Smooth muscle cell (in vitro differentiated cells): ENCODE data around the gene TMEM106A. TPM values are rescaled to one million over a fixed set of nuclear protein-coding genes. Genes with fewer than 3 reads are reported as not detected.

ENCODE experiments used
- DNase-seq: peaks from one replicate; lab custom pipeline; 2025; ENCODE audit not compliant: unreplicated experiment; lab: John Stamatoyannopoulos, UW
- H2AFZ ChIP-seq: fragments of 200-600 bp; sonication (generic); 2 replicates; pipeline ENCODE4 v1.6.0; 2016; ENCODE audit warnings: antibody characterized with exemption, low read depth, mild to moderate bottlenecking
- H3F3A ChIP-seq: fragments of 200-600 bp; sonication (generic); 2 replicates; pipeline ENCODE4 v1.6.0; 2017; ENCODE audit warnings: antibody characterized with exemption, low read depth
- H3K27ac ChIP-seq: fragments of 200-600 bp; sonication (generic); 2 replicates; pipeline ENCODE4 v1.5.1; 2016; ENCODE audit warnings: low read depth, mild to moderate bottlenecking
- H3K27me3 ChIP-seq: fragments of 200-600 bp; sonication (generic); 2 replicates; pipeline ENCODE4 v1.6.1; 2016; ENCODE audit warnings: low read depth, mild to moderate bottlenecking
- H3K36me3 ChIP-seq: fragments of 200-600 bp; sonication (generic); 2 replicates; pipeline ENCODE4 v1.5.1; 2016; ENCODE audit warnings: low read depth
- H3K4me1 ChIP-seq: fragments of 200-600 bp; sonication (generic); 2 replicates; pipeline ENCODE4 v1.5.1; 2016; ENCODE audit warnings: low read depth
- H3K4me2 ChIP-seq: fragments of 200-600 bp; sonication (generic); 2 replicates; pipeline ENCODE4 v1.6.0; 2016; ENCODE audit warnings: mild to moderate bottlenecking
- H3K4me3 ChIP-seq: fragments of 200-600 bp; sonication (generic); 2 replicates; pipeline ENCODE4 v1.5.1; 2016; ENCODE audit warnings: mild to moderate bottlenecking
- H3K79me2 ChIP-seq: fragments of 200-600 bp; sonication (generic); 2 replicates; pipeline ENCODE4 v1.6.0; 2016; ENCODE audit warnings: low read depth, mild to moderate bottlenecking
- H3K9ac ChIP-seq: fragments of 200-600 bp; sonication (generic); 2 replicates; pipeline ENCODE4 v1.6.0; 2016; ENCODE audit warnings: low read depth
- H3K9me3 ChIP-seq: fragments of 200-600 bp; sonication (generic); replicated peaks from 2 replicates; pipeline ENCODE4 v1.5.1; 2016; ENCODE audit warnings: low read depth
- H4K20me1 ChIP-seq: fragments of 200-600 bp; sonication (generic); 2 replicates; pipeline ENCODE4 v1.6.0; 2016; ENCODE audit warnings: low read depth
- WGBS: methylation state at CpG from one replicate; pipeline ENCODE4 v1.1.7; 2016; ENCODE audit warnings: low lambda C conversion rate; 5-methylcytosine and 5-hydroxymethylcytosine counted together
- polyA plus RNA-seq: library from polyadenylated mRNA; unstranded; fragments of >200 nt; fragmentation: Nextera tagmentation; extraction: Ambion mirVana; gene quantifications from 2 replicates; pipeline ENCODE4 v1.2.1, GENCODE V29; 2016
- total RNA-seq: library from RNA; depleted of rRNA; stranded (reverse); fragments of >200 nt; gene quantifications from 2 replicates; pipeline ENCODE4 v1.2.3, GENCODE V29; 2014
- TF ChIP-seq, protein P1 (sequence below): fragments of 200-600 bp; sonication (generic); IDR thresholded peaks from 2 replicates; pipeline ENCODE4 v1.5.1; 2017; ENCODE audit warnings: borderline replicate concordance, mild to moderate bottlenecking, antibody characterized with exemption; ENCODE audit not compliant: insufficient read depth, poor library complexity, severe bottlenecking

TMEM106A gene
- total and polyA plus RNA-seq, 2 experiments from 2014 or later = 4.6 to 5.8 TPM

DNA sequence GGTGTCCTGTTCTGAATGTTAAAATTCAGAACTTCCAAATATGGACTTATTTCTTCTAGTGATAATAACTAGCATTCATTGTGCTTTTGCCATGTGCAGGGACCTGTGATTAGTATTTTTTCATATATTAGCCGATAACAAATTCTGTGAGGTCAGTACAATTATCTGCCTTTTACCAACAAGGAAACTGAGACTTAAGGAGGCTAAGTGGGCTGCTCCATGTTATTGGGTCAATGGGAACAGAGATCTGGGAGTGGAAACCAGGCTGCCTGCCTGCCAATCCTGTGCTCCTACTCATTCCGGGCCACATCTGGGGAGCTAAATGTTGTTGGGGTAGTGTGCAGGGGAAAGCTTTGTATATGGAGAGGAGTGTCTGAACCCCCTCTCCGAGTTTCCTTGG lies 3.7 kb downstream of the TMEM106A start:
- Histone ChIP-seq H3K27me3 (no peaks in the 10 kb centered on the region), H3K79me2 (no peaks in the 10 kb centered on the region), H3K27ac (no peak overlapping the region), H3F3A (peaks cover 4% of the 10 kb centered on the region), H3K4me1 (peaks cover 15% of the 10 kb centered on the region), H3K4me3 (no peak overlapping the region), H3K4me2 (no peak overlapping the region), H4K20me1 (no peaks in the 10 kb centered on the region), H2AFZ (no peak overlapping the region), H3K36me3 (no peaks in the 10 kb centered on the region), H3K9me3 (no peaks in the 10 kb centered on the region), H3K9ac (no peak overlapping the region)
- TF ChIP-seq, protein P1, sequence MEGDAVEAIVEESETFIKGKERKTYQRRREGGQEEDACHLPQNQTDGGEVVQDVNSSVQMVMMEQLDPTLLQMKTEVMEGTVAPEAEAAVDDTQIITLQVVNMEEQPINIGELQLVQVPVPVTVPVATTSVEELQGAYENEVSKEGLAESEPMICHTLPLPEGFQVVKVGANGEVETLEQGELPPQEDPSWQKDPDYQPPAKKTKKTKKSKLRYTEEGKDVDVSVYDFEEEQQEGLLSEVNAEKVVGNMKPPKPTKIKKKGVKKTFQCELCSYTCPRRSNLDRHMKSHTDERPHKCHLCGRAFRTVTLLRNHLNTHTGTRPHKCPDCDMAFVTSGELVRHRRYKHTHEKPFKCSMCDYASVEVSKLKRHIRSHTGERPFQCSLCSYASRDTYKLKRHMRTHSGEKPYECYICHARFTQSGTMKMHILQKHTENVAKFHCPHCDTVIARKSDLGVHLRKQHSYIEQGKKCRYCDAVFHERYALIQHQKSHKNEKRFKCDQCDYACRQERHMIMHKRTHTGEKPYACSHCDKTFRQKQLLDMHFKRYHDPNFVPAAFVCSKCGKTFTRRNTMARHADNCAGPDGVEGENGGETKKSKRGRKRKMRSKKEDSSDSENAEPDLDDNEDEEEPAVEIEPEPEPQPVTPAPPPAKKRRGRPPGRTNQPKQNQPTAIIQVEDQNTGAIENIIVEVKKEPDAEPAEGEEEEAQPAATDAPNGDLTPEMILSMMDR = no peak
- WGBS = 98% methylated on average over 3 of the region's 3 CpGs
- DNase-seq = no peak

DNA sequence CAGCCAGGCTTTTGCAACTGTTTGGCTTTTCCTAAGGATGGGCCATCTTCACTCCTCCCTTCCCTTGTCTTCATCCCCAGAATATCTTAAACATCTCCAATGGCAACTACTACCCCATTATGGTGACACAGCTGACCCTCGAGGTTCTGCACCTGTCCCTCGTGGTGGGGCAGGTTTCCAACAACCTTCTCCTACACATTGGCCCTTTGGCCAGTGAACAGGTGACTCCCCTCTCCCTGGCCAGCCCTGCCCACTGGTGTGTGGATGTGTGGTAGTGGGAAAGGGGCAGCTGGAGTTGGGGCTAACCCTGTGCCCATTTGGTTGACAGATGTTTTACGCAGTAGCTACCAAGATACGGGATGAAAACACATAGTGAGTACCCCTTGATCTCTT lies 4.7 kb downstream of the TMEM106A start:
- no peak for DNase-seq
- TF ChIP-seq, protein P1 = no peak
- no peaks in the 10 kb centered on the region for H3K36me3 ChIP-seq
- H3K4me2 ChIP-seq = no peak overlapping the region
- no peaks in the 10 kb centered on the region for H3F3A ChIP-seq
- H3K27ac ChIP-seq = no peak overlapping the region
- no peaks in the 10 kb centered on the region for H3K27me3 ChIP-seq
- no peaks in the 10 kb centered on the region for H3K9me3 ChIP-seq
- H2AFZ ChIP-seq = no peak overlapping the region
- peaks cover 6% of the 10 kb centered on the region for H3K4me1 ChIP-seq
- 94% methylated on average over 4 of the region's 4 CpGs for WGBS
- no peak overlapping the region for H3K9ac ChIP-seq
- no peaks in the 10 kb centered on the region for H4K20me1 ChIP-seq
- H3K79me2 ChIP-seq = no peaks in the 10 kb centered on the region
- H3K4me3 ChIP-seq = no peak overlapping the region

DNA sequence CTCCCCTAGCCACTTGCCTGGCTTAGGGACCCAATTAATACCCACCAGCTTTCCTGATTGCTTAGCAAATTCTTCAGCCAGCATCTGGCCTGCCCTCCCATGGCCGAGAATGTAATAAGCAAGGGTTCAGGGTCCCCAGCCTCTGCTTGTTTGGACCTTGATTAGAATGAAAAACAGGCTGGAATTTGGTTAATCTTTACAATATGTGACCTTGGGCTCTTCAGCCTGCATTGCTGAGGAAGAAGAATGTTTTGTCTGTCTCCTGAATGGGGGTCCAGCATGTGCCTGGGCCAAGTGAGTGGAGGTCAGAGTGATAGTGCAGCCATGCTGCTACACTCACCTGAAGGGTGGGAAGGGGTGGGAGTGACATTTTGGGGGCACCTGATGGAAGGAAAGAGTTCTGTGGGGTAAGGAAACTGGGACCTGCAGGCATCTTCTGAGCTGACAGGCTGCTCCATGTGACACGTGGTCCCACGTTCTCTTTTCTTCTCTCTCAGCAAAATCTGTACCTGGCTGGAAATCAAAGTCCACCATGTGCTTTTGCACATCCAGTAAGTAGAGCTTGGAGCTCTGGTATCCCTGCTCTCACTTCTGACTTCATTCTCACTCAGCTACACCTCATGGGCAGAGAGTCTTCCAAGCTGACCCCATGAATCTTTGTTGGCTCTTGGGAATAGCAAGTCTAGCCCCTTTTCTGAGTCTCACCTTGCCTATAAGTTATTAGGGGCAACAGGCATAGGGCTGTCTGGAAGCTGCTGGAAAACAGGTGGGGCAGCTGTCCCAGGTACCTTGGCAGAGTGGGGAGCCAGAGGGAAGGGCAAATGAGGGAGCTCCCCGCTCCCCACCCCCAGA lies 5.3 kb downstream of the TMEM106A start:
- no peak overlapping the region for H2AFZ ChIP-seq
- no peaks in the 10 kb centered on the region for H3K36me3 ChIP-seq
- H4K20me1 ChIP-seq = no peaks in the 10 kb centered on the region
- no peaks in the 10 kb centered on the region for H3K79me2 ChIP-seq
- no peak overlapping the region for H3K4me2 ChIP-seq
- H3K9me3 ChIP-seq = no peaks in the 10 kb centered on the region
- TF ChIP-seq, protein P1 = no peak
- no peak overlapping the region for H3K4me3 ChIP-seq
- H3F3A ChIP-seq = no peaks in the 10 kb centered on the region
- peaks cover 4% of the 10 kb centered on the region for H3K4me1 ChIP-seq
- no peaks in the 10 kb centered on the region for H3K27me3 ChIP-seq
- no peak overlapping the region for H3K9ac ChIP-seq
- WGBS = 88% methylated on average over 3 of the region's 4 CpGs
- DNase-seq = no peak
- H3K27ac ChIP-seq = no peak overlapping the region
